ENCODE results near the gene SSH3.

DNA sequence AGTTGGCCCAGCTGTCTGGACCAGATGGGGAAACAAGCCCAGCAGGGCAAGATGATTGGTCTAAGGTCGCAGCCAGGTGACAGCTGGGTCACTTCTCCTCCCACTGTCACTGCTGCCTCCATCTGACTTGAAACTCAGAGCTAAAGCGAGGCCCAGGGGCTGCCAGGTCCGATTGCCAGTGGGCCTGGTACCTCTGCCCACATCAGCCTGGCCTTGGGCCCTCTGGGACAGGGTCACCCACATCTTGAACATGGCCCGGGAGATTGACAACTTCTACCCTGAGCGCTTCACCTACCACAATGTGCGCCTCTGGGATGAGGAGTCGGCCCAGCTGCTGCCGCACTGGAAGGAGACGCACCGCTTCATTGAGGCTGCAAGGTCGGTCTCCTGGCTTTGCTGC, 5.8 kb downstream of the SSH3 start:
- TF ChIP-seq, protein P1, sequence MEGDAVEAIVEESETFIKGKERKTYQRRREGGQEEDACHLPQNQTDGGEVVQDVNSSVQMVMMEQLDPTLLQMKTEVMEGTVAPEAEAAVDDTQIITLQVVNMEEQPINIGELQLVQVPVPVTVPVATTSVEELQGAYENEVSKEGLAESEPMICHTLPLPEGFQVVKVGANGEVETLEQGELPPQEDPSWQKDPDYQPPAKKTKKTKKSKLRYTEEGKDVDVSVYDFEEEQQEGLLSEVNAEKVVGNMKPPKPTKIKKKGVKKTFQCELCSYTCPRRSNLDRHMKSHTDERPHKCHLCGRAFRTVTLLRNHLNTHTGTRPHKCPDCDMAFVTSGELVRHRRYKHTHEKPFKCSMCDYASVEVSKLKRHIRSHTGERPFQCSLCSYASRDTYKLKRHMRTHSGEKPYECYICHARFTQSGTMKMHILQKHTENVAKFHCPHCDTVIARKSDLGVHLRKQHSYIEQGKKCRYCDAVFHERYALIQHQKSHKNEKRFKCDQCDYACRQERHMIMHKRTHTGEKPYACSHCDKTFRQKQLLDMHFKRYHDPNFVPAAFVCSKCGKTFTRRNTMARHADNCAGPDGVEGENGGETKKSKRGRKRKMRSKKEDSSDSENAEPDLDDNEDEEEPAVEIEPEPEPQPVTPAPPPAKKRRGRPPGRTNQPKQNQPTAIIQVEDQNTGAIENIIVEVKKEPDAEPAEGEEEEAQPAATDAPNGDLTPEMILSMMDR (IDR thresholded peaks at IDR 0.05) = no peak
- TF ChIP-seq POLR2A (IDR thresholded peaks at IDR 0.05) = no peak

Data from breast epithelium (tissue), 3 donors.